HL-60 (cell line): Measurements from ENCODE around the gene MAP4K2.

Experiments used
- GABPA ChIP-seq: IDR thresholded peaks from 2 replicates; pipeline ENCODE4 v1.6.1; 2012; ENCODE audit warnings: low read depth
- POLR2AphosphoS5 ChIP-seq: IDR thresholded peaks from 2 replicates; pipeline ENCODE4 v1.6.1; 2012; ENCODE audit warnings: low read depth
- SPI1 ChIP-seq: IDR thresholded peaks from 2 replicates; pipeline ENCODE4 v1.6.1; 2012; ENCODE audit warnings: low read depth, mild to moderate bottlenecking, borderline replicate concordance
- TF ChIP-seq, protein P1 (sequence below): IDR thresholded peaks from one replicate; pipeline ENCODE4 v1.5.1; 2011; ENCODE audit warnings: low read length, control low read depth, inconsistent platforms; ENCODE audit not compliant: insufficient read depth
- TF ChIP-seq, protein P2 (sequence below): IDR thresholded peaks from 2 replicates; pipeline ENCODE4 v1.6.1; 2012; ENCODE audit warnings: low read depth; ENCODE audit not compliant: insufficient replicate concordance

DNA sequence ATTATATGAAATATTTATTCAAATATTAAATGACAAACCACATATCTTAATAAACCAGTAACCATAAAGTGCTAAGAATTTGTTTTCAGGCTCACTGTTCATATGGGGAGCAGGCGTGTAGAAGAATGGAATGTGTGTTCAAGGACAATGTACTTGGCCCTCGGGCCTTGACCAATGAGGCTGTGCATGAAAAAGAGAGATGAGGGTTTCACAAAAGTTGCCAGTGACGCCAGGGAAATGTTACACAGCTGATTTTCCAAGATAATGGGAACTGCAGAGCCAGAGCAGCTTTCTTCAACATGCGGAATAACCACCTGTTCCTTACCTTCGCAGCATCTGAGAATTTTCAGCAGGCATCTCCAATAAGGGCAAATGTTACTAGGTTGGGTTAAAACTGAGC is 28.9 kb downstream of the MAP4K2 start:
- TF ChIP-seq, protein P1, sequence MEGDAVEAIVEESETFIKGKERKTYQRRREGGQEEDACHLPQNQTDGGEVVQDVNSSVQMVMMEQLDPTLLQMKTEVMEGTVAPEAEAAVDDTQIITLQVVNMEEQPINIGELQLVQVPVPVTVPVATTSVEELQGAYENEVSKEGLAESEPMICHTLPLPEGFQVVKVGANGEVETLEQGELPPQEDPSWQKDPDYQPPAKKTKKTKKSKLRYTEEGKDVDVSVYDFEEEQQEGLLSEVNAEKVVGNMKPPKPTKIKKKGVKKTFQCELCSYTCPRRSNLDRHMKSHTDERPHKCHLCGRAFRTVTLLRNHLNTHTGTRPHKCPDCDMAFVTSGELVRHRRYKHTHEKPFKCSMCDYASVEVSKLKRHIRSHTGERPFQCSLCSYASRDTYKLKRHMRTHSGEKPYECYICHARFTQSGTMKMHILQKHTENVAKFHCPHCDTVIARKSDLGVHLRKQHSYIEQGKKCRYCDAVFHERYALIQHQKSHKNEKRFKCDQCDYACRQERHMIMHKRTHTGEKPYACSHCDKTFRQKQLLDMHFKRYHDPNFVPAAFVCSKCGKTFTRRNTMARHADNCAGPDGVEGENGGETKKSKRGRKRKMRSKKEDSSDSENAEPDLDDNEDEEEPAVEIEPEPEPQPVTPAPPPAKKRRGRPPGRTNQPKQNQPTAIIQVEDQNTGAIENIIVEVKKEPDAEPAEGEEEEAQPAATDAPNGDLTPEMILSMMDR: no peak
- TF ChIP-seq POLR2AphosphoS5: no peak
- TF ChIP-seq, protein P2, sequence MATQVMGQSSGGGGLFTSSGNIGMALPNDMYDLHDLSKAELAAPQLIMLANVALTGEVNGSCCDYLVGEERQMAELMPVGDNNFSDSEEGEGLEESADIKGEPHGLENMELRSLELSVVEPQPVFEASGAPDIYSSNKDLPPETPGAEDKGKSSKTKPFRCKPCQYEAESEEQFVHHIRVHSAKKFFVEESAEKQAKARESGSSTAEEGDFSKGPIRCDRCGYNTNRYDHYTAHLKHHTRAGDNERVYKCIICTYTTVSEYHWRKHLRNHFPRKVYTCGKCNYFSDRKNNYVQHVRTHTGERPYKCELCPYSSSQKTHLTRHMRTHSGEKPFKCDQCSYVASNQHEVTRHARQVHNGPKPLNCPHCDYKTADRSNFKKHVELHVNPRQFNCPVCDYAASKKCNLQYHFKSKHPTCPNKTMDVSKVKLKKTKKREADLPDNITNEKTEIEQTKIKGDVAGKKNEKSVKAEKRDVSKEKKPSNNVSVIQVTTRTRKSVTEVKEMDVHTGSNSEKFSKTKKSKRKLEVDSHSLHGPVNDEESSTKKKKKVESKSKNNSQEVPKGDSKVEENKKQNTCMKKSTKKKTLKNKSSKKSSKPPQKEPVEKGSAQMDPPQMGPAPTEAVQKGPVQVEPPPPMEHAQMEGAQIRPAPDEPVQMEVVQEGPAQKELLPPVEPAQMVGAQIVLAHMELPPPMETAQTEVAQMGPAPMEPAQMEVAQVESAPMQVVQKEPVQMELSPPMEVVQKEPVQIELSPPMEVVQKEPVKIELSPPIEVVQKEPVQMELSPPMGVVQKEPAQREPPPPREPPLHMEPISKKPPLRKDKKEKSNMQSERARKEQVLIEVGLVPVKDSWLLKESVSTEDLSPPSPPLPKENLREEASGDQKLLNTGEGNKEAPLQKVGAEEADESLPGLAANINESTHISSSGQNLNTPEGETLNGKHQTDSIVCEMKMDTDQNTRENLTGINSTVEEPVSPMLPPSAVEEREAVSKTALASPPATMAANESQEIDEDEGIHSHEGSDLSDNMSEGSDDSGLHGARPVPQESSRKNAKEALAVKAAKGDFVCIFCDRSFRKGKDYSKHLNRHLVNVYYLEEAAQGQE: no peak
- TF ChIP-seq GABPA: no peak
- TF ChIP-seq SPI1: no peak
